GM10847 (cell line): ENCODE measurements around the gene MRTFA.

Experiments
- POLR2A ChIP-seq: IDR thresholded peaks from 2 replicates; pipeline ENCODE4 v1.6.1; 2011; ENCODE audit not compliant: insufficient read length; ENCODE audit errors: extremely low read depth

The MRTFA gene

DNA sequence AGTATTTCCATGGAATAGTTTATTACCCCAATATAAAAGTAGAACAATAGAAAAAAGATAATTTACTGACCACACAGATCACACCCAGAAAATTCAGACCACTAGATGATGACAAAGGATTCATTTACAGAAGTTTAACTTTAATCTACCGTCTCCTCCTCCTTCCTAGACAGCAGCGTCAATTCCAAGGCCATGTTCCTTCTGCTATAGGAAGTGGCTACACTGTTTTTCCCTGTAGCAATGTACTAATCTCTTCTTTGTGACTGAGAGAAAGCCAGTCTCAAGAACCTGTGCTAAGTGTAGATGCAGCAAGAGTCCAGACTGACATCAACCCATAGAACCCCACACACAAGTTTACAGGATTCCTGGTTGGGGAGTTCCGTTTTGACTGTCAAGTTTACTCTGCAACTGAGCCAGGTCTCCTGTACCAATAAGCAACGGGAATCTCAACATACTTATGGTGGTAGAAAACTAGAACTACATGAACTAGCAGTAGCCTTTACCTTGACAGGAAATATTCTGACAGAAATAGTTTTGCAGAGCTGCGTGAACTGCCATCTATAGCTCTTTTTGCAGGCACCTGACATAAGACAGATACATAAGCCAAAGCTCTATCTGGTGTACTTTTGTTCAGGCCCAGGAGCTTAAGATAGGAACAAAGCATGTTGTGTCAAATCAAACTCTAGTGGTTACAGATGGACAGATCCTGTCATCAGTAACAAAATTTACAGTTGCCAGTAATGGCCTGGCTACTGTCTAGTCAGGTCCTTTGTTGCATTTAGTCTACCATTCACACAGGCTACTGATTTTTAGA lies 42.9 kb downstream of the MRTFA start:
- no peak for TF ChIP-seq POLR2A

DNA sequence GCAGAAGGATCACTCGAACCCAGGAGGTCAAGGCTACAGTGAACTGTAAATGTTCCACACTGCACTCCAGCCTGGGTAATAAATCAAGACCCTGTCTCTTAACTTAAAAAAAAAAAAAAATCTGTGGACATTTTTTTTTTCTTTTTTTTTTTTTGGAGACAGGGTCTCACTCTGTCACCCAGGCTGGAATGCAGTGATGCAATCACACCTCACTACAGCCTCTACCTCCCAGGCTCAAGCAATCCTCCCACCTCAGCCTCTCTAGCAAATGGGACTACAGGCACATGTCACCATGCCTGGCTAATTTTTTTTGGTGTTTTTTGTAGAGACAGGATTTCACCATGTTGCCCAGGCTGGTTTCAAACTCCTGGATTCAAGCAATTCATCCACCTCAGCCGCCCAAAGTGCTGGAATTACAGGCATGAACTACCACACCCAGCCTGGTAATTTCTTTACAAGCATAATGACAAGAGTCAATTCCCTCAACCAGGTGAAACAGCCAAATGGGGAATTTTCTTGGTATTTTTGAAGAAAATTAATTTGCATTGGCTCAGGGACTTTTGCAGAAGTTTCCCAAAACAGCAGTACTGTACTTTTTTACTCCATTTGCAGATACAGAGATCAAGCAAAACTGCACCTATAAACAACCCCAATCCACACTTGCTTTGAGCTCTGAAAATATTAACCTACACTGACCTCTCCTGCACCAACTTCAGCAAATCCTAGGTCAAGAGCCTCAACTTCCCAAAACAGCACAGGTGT lies 44.0 kb downstream of the MRTFA start:
- no peak for TF ChIP-seq POLR2A

DNA sequence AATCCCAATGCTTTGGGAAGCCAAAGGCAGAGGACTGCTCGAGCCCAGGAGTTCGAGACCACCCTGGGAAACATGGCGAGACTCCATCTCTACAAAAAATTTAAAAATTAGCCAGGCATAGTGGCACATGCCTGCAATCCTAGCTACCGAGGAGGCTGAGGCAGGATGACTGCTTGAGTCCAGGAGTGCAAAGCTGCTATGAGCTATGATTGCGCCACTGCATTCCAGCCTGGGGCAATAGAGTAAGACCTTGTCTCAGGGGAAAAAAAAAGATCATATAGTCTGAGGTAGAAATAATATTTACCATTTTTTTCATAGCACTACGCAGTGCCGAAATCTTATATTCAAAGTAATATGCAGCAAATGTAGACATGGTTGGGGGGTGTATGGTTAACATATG lies 47.8 kb downstream of the MRTFA start:
- no peak for TF ChIP-seq POLR2A

DNA sequence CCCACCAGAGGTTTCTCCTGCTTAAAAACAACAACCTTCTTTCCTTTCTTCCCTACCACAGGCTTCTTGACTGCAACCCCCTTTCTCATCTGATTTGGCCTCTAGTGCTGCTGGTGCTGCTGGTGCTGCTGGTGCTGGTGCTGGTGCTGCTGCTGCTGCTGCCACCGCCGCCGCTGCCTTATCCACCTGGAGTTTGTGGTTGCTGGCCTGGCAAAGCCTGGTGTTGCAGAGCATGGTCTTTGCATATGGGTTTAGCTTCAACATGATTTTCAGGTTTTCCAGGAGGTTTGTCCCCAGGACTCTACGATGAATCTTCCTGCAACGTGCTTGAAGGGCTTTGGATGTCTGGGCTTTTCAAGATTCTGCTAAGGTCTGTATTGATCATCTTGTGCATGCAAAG lies 49.7 kb downstream of the MRTFA start:
- no peak for TF ChIP-seq POLR2A

DNA sequence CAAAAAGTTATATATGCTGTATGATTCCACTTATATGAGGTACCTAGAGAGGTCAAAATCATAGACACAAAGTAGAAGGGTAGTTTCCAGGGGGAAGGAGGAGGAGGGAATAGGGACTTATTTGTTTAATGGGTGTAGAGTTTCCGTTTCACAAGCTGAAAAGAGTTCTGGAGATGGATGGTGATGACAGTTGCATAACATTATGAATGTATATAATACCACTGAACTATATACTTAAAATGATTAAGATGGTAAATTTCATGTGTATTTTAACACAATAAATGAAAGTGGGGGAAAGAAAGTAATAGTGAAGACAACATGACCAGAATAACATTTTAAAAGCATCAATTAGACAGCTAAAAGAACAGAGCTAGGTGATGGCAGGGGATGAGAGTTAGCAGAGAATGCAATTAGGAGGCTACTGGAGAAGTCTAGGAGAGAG lies 51.2 kb downstream of the MRTFA start:
- no peak for TF ChIP-seq POLR2A

DNA sequence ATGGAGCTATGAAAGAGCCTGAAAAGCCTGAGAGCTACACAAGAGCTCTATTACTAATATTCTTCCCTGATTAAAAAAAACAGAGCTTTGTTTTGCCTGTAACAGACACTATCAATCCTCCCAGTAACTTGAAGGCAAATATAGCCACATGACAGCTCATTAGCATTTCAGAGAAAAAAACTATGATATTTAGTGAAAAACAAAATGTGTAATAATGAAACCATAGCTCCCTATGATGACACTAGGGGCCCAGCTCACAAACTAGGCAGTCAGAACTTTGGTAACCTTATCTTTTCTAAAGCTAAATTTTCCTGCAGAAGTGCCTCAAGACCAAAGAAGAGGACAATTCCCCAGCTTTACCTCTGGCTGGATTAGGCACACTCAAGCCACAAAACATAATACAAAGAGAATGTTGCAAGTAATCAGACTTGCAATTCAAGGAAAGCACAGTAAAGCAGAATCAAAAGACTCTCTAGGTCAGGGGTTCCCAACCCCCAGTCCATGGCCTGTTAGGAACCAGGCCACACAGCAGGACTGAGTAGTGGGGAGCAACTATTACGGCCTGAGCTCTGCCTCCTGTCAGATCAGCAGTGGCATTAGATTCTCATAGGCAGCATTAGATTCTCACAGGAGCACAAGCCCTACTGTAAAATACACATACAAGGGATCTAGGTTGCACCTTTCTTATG lies 53.3 kb downstream of the MRTFA start:
- TF ChIP-seq POLR2A, result no peak

DNA sequence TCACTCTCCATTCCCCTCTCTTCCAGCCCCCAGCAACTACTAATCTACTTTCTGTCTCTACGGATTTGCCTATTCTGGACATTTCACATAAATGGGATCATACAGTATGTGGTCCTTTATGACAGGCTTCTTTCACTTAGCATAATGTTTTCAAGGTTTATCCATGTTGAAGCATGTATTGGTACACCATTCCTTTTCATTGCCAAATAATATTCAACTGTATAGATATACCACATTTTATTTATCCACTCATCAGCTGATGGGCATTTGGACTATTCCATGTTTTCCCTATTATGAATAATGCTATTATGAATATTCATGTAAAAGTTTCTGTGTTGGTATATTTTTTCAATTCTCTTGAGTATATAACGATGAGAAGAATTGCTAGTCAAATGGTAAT lies 54.5 kb downstream of the MRTFA start:
- no peak for TF ChIP-seq POLR2A

DNA sequence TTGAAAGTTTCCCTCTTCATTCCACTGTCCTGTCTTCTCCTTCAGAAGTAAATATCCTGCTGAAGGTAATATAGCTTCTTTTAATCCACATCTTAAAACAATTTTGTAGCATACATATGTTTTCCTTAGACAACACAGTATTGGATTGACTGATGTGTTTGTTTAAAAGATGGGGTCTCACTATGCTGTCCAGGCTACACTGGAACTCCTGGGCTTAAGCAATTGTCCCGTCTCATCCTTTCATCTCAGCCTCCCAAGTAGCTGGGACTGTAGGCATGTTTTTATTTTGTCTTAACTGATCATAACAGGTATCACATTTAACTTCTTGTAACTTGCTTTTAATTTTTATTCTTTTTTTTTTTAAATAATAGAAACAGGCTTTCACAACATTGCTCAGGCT lies 55.9 kb downstream of the MRTFA start:
- no peak for TF ChIP-seq POLR2A

DNA sequence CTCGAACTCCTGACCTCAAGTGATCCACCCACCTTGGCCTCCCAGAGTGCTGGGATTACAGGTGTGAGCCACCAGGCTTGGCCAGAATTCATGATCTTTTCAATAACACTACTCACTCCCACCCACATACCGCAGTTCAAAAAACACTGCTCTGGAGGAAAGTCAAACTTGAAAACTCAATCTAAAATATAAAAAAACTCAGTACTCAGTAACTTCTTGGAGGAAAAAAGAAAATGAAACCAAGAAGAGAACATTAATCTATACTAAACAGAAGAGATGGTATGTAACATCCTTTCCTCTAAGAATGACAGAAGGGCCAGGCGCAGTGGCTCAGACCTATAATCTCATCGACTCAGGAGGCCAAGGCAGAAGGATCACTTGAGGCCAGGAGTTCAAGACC lies 58.3 kb downstream of the MRTFA start:
- TF ChIP-seq POLR2A, result no peak

DNA sequence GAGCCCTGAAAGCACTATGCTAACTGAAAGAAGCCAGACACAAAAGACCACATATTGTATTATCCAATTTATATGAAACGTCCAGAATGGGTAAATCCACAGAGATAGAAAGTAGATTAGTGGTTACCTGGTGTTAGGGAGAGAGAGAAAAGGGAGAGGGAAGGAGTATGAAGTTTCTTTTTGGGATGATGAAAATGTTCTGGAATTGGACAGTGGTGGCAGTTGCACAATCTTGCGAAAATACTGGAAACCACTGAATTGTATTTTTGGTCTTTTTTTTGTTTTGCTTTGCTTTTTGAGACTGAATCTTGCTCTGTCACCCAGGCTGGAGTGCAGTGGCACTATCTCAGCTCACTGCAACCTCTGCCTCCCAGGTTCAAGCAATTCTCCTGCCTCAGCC lies 63.5 kb downstream of the MRTFA start:
- no peak for TF ChIP-seq POLR2A

DNA sequence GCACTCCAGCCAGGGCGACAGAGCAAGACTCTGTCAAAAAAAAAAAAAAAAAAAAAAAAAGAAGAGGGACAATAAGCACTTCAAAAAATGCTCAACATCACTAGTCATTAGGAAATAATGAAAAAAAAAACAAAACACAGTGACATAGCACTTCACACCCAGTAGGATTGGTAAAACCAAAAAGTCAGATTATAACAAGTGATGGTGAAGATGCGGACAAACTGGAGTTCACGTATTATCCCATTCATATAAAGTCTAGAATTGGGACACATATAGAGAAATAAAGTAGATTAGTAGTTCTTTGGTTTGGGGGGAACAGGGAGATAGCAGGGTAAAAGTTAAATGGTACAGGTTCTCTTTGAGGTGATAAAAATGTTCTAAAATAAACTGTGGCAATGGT lies 64.6 kb downstream of the MRTFA start:
- no peak for TF ChIP-seq POLR2A

DNA sequence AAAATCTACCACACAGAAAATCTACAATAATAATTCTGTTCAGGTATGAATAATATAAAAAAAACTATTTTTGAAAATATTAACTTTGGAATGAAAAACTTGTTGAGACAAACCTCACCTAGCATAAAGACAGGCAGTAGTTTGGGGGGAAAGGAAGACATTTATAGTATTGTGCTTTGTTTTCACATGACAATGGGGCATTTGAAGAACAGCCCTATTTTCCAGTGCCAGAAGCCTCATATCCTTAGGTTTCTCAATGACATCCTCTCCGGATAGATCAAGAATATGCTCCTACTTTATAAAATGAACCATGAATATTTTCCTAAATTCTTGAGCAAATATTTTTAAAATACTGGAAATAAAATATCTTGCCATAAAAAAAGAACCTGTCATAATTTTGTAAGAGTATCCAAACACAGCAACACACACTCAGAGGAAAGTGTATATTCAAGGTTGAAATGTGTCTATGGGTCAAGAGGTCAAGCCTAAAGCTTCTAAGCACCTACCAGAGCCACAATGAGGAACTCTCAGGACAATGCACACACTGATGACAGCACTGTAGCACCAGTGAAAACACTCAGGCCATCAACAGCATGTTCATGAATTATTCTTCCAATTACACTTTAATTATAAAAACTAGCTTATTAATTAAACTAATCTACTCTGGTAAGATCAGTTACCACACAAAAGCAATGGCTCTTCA lies 68.7 kb downstream of the MRTFA start:
- TF ChIP-seq POLR2A, result no peak

DNA sequence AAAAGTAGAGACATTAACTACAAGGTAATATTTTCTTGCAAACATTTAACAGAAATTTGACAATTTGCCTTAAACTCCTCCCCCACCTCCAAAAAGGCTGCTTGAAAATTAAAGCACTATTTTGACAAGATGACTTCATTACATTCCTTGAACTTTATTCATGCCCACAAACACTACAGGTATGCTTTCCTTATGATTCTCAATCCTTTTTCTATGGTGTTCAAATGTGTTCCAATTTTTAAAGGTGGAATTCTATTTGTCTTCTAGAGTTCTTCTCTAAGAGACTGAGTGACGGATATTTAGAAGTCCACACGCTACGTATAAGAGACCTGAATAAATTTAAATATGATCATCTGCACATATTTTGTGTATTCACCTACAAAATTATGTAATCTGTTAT lies 69.4 kb downstream of the MRTFA start:
- no peak for TF ChIP-seq POLR2A

DNA sequence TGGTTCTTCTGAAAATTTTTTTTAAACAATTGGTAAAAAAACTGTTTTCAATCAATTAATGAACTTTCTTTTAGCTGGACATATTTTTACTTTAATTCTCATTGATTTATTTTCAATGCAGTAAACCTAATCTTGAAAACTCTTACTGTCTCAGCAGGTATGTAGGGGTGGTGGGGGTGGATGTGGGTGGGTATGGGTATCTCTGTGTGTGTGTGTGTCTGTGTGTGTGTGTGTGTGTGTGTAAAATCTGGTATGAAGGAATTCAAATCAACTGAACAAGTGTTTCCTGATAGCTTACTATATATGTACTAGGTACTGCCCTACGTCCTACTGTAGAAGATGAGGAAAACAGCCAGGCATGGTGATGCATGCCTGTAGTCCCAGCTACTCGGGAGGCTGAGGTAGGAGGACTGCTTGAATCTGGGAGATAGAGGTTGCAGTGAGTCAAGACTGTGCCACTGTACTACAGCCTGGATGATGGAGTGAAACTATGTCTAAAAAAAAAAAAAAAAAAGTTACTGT lies 75.5 kb downstream of the MRTFA start:
- TF ChIP-seq POLR2A, result no peak

DNA sequence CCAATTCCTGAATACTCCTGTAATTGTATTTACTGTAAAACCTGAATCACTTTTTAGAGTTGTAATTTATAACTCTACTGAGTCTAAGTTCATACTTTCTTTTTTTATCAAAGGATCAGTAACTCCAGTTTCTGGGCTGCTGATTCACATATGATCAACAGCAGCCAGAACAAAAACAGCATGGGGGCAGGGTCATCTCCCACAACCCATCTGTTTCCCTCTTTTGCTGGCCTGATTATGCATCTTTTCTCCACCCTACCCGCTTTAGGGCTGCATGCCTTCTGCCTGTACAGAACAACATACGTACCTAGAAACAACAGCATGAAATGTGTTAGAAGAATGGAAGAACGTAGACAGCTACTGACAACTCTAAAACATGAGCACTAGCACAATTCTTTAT lies 76.0 kb downstream of the MRTFA start:
- TF ChIP-seq POLR2A, result no peak
